ENCODE data around the gene GNB1L. TPM values are rescaled to one million over a fixed set of nuclear protein-coding genes. Genes with fewer than 3 reads are reported as not detected.

The GNB1L gene
- total RNA-seq, 1 experiment from 2014 or later, result 10.3 TPM

- Histone ChIP-seq H3K4me3 (no peak overlapping the region), H4K20me1 (ENCODE audit: insufficient read depth) (no peaks in the 10 kb centered on the region), H3K36me3 (ENCODE audit: low read depth) (no peaks in the 10 kb centered on the region), H3K27ac (no peak overlapping the region), H3K4me1 (replicated peaks; ENCODE audit: insufficient read depth) (peaks cover 9% of the 10 kb centered on the region), H3K9me3 (ENCODE audit: insufficient read depth, low read depth) (no peaks in the 10 kb centered on the region), H2AFZ (no peak overlapping the region), H3K4me2 (no peak overlapping the region), H3K27me3 (ENCODE audit: insufficient read depth, low read depth) (no peaks in the 10 kb centered on the region), H3F3A (ENCODE audit: insufficient read depth, low read depth) (peaks cover 13% of the 10 kb centered on the region; the same call in 1 of the 2 replicates), H3K79me2 (ENCODE audit: low read depth) (no peaks in the 10 kb centered on the region), H3K9me2 (ENCODE audit: insufficient read depth) (no peaks in the 10 kb centered on the region)
- intact Hi-C loops (cut with micrococcal nuclease; ENCODE audit: unreplicated experiment), result no loop called here
- POLR2A ChIA-PET (ENCODE audit: unreplicated experiment), result no interaction called here
- CTCF ChIA-PET, result interaction anchor here (0.6 to 0.7 kb wide), 3 partner anchors 8 to 224 kb away, joined by 3 to 5 read pairs (median 5); no protein-coding TSS in a partner anchor
- TF ChIP-seq EZH2 (IDR thresholded peaks at IDR 0.05; ENCODE audit: low read depth), result no peak
- TF ChIP-seq, protein P1, sequence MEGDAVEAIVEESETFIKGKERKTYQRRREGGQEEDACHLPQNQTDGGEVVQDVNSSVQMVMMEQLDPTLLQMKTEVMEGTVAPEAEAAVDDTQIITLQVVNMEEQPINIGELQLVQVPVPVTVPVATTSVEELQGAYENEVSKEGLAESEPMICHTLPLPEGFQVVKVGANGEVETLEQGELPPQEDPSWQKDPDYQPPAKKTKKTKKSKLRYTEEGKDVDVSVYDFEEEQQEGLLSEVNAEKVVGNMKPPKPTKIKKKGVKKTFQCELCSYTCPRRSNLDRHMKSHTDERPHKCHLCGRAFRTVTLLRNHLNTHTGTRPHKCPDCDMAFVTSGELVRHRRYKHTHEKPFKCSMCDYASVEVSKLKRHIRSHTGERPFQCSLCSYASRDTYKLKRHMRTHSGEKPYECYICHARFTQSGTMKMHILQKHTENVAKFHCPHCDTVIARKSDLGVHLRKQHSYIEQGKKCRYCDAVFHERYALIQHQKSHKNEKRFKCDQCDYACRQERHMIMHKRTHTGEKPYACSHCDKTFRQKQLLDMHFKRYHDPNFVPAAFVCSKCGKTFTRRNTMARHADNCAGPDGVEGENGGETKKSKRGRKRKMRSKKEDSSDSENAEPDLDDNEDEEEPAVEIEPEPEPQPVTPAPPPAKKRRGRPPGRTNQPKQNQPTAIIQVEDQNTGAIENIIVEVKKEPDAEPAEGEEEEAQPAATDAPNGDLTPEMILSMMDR (conservative IDR thresholded peaks at IDR 0.05), result 0 out of 2 replicates have a peak, but pooled peaks have one; percentile 30
- BruUV-seq (replicated peaks), result no TSS peak
- no peak for DNase-seq
Observed at GRCh38 chr22:19800761-19801244, 53.9 kb downstream of the GNB1L start.

- Histone ChIP-seq H3K9me3 (ENCODE audit: insufficient read depth, low read depth) (no peaks in the 10 kb centered on the region), H3K27me3 (ENCODE audit: insufficient read depth, low read depth) (no peaks in the 10 kb centered on the region), H3K4me3 (no peak overlapping the region), H3K36me3 (ENCODE audit: low read depth) (no peaks in the 10 kb centered on the region), H3F3A (ENCODE audit: insufficient read depth, low read depth) (peaks cover 8% of the 10 kb centered on the region; the same call in 1 of the 2 replicates), H3K4me2 (no peak overlapping the region), H3K27ac (no peak overlapping the region), H3K79me2 (ENCODE audit: low read depth) (no peaks in the 10 kb centered on the region), H3K4me1 (replicated peaks; ENCODE audit: insufficient read depth) (peaks cover 4% of the 10 kb centered on the region), H2AFZ (no peak overlapping the region), H4K20me1 (ENCODE audit: insufficient read depth) (no peaks in the 10 kb centered on the region), H3K9me2 (ENCODE audit: insufficient read depth) (no peaks in the 10 kb centered on the region)
- intact Hi-C loops (cut with micrococcal nuclease; ENCODE audit: unreplicated experiment), result no loop called here
- no peak for DNase-seq
- BruUV-seq (replicated peaks), result no TSS peak
- ChIA-PET POLR2A (ENCODE audit: unreplicated experiment) (no interaction called here), CTCF (no interaction called here)
- TF ChIP-seq, protein P1 (conservative IDR thresholded peaks at IDR 0.05), result no peak
Observed at GRCh38 chr22:19800306-19800705, 54.4 kb downstream of the GNB1L start.

GRCh38 chr22:19799322-19800190 is 55.1 kb downstream of the GNB1L start:
- Histone ChIP-seq H3K4me1 (replicated peaks; ENCODE audit: insufficient read depth) (no peaks in the 10 kb centered on the region), H3K4me2 (no peak overlapping the region), H3K27ac (no peak overlapping the region), H3K27me3 (ENCODE audit: insufficient read depth, low read depth) (no peaks in the 10 kb centered on the region), H3K4me3 (no peak overlapping the region), H3K9me2 (ENCODE audit: insufficient read depth) (no peaks in the 10 kb centered on the region), H3F3A (ENCODE audit: insufficient read depth, low read depth) (peaks cover under 1% of the 10 kb centered on the region; the same call in 1 of the 2 replicates), H3K79me2 (ENCODE audit: low read depth) (no peaks in the 10 kb centered on the region), H2AFZ (no peak overlapping the region), H3K9me3 (ENCODE audit: insufficient read depth, low read depth) (no peaks in the 10 kb centered on the region), H3K36me3 (ENCODE audit: low read depth) (no peaks in the 10 kb centered on the region), H4K20me1 (ENCODE audit: insufficient read depth) (no peaks in the 10 kb centered on the region)
- DNase-seq, result peak in 1 of 2 experiments; percentile 11
- intact Hi-C loops (cut with micrococcal nuclease; ENCODE audit: unreplicated experiment), result no loop called here
- TF ChIP-seq EZH2 (IDR thresholded peaks at IDR 0.05; ENCODE audit: low read depth), result no peak
- TF ChIP-seq, protein P1 (conservative IDR thresholded peaks at IDR 0.05), result no peak
- POLR2A ChIA-PET (ENCODE audit: unreplicated experiment), result no interaction called here
- no TSS peak for BruUV-seq (replicated peaks)
- CTCF ChIA-PET, result no interaction called here
